Measurements from ENCODE around the gene TMEM108. TPM values are rescaled to one million over a fixed set of nuclear protein-coding genes. Genes with fewer than 3 reads are reported as not detected.

The TMEM108 gene
- total RNA-seq, 1 experiment from 2014 or later: not detected

GRCh38 chr3:133317866-133318265, 279.7 kb downstream of the TMEM108 start:
- no TSS peak for BruUV-seq (replicated peaks)
- no peak for DNase-seq (ENCODE audit: low read depth, low spot score)
- RAD21 ChIA-PET (ENCODE audit: low non-redundant PET in 1 of 2, low total read pairs in 2 of 2, uncharacterized antibody in 2 of 2, unreplicated experiment in 2 of 2): no interaction called here

More at GRCh38 chr3:133317866-133318265, 279.7 kb downstream of the TMEM108 start:
- Histone ChIP-seq H3K27me3 (ENCODE audit: insufficient read depth, low read length) (peaks cover 49% of the 10 kb centered on the region), H2AFZ (ENCODE audit: low read depth, low read length, poor library complexity, severe bottlenecking) (no peak overlapping the region), H3K27ac (ENCODE audit: low read depth, low read length) (no peak overlapping the region), H3K9me2 (ENCODE audit: insufficient read depth) (no peaks in the 10 kb centered on the region), H3K4me1 (ENCODE audit: control insufficient read depth in 1 of 2, insufficient read depth in 2 of 2, low read length in 2 of 2) (no peaks in the 10 kb centered on the region), H3K4me3 (replicated peaks in 1 of 2; ENCODE audit: low read depth in 1 of 2, low read length in 2 of 2) (no peak overlapping the region), H3K79me2 (ENCODE audit: insufficient read depth, low read length) (no peaks in the 10 kb centered on the region), H3K4me2 (ENCODE audit: low read length) (no peak overlapping the region), H3K36me3 (ENCODE audit: control insufficient read depth in 1 of 2, insufficient read depth in 2 of 2, low read length in 2 of 2) (no peaks in the 10 kb centered on the region), H4K20me1 (ENCODE audit: insufficient read depth) (no peaks in the 10 kb centered on the region), H3K9me3 (ENCODE audit: control insufficient read depth in 1 of 2, insufficient read depth in 1 of 2, low read depth in 1 of 2, low read length in 2 of 2) (no peaks in the 10 kb centered on the region), H3K9ac (ENCODE audit: low read length) (no peak overlapping the region)
- intact Hi-C loops (cut with micrococcal nuclease): no loop called here
- ChIA-PET CTCF (no interaction called here), POLR2A (no interaction called here)
- no peak for ATAC-seq
- TF ChIP-seq POLR2AphosphoS5 (IDR thresholded peaks at IDR 0.05; ENCODE audit: low read depth, low read length) (no peak), MAX (IDR thresholded peaks at IDR 0.05) (no peak), REST (IDR thresholded peaks at IDR 0.05; ENCODE audit: low read depth) (no peak), ZBTB33 (IDR thresholded peaks at IDR 0.05; ENCODE audit: extremely low read depth, insufficient replicate concordance, low read length) (no peak), ZFX (IDR thresholded peaks at IDR 0.05) (no peak)
